A673 (cell line): Measurements from ENCODE around the gene KMT2C.

Source experiments
- EZH2 ChIP-seq: fragments of 200-600 bp; sonication (generic); IDR thresholded peaks from 2 replicates; pipeline ENCODE4 v1.6.1; 2017; ENCODE audit warnings: borderline replicate concordance, low read depth, mild to moderate bottlenecking, mixed read lengths, antibody characterized with exemption, low read length; ENCODE audit not compliant: poor library complexity, severe bottlenecking
- TF ChIP-seq, protein P1 (sequence below): fragments of 300-800, 200-600 bp; sonication (generic); conservative IDR thresholded peaks from 2 replicates; pipeline ENCODE4 v1.5.1; 2017; ENCODE audit warnings: low read depth, mild to moderate bottlenecking, antibody characterized with exemption, low read length, moderate library complexity, mixed read lengths

DNA sequence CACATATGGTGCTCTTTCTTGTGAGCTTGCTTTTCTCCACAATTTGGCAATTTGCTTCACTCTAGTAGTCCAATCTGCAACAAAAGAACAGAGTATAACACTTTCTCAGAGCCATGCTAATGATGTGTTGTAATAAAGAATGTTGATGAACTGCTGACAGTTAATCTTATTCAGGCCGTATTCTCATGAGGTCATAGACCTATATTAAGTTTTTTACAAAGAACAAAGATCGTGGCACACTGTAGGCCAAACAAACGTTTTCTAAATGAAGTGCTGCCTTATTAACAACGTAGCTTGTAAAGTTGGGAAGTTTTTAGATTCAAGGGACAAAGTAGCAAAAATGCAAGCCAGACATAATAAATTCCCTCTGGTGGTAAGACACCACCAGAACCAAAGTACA, 250.2 kb downstream of the KMT2C start:
- TF ChIP-seq, protein P1, sequence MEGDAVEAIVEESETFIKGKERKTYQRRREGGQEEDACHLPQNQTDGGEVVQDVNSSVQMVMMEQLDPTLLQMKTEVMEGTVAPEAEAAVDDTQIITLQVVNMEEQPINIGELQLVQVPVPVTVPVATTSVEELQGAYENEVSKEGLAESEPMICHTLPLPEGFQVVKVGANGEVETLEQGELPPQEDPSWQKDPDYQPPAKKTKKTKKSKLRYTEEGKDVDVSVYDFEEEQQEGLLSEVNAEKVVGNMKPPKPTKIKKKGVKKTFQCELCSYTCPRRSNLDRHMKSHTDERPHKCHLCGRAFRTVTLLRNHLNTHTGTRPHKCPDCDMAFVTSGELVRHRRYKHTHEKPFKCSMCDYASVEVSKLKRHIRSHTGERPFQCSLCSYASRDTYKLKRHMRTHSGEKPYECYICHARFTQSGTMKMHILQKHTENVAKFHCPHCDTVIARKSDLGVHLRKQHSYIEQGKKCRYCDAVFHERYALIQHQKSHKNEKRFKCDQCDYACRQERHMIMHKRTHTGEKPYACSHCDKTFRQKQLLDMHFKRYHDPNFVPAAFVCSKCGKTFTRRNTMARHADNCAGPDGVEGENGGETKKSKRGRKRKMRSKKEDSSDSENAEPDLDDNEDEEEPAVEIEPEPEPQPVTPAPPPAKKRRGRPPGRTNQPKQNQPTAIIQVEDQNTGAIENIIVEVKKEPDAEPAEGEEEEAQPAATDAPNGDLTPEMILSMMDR, result no peak
- TF ChIP-seq EZH2, result no peak
